Psoas muscle (tissue), 8 donors: ENCODE measurements around the gene COL5A1. TPM values are rescaled to one million over a fixed set of nuclear protein-coding genes. Genes with fewer than 3 reads are reported as not detected.

Experiments used
- ATAC-seq, 4 donors: fragments of 200-7000 bp; cut with Tn5 transposase; one replicate each; pipeline ENCODE4 v1.9.1; 2020; ENCODE audit warnings: moderate library complexity in 3 of 4, mild to moderate bottlenecking in 2 of 4
- DNase-seq, 2 donors: peaks; one replicate each; pipeline ENCODE4 v3.0.0-alpha.2; 2020
- H3K27ac ChIP-seq: fragments of 200-600 bp; one replicate; pipeline ENCODE4 v1.8.0; 2022
- H3K27me3 ChIP-seq, 3 donors: fragments of 200-600 bp in 1 of 3; one replicate each; pipeline versions ENCODE4 v1.6.1 to v1.8.0; 2013 to 2022; ENCODE audit warnings: low read length in 2 of 3, mild to moderate bottlenecking in 2 of 3, moderate library complexity in 1 of 3; ENCODE audit not compliant: insufficient read depth in 3 of 3
- H3K36me3 ChIP-seq, 2 donors: fragments of 200-600 bp in 1 of 2; one replicate each; pipeline versions ENCODE4 v1.6.1 to v1.8.0; 2013 to 2022; ENCODE audit warnings: low read depth in 1 of 2, mild to moderate bottlenecking in 1 of 2, moderate library complexity in 1 of 2; ENCODE audit not compliant: insufficient read depth in 1 of 2
- H3K4me1 ChIP-seq: fragments of 200-600 bp; one replicate; pipeline ENCODE4 v1.8.0; 2022
- H3K4me3 ChIP-seq: fragments of 200-600 bp; one replicate; pipeline ENCODE4 v1.8.0; 2022; ENCODE audit warnings: mild to moderate bottlenecking
- H3K9me3 ChIP-seq: fragments of 200-600 bp; one replicate; pipeline ENCODE4 v1.8.0; 2022
- WGBS, 3 donors: extraction: QIAGEN DNeasy Blood & Tissue Kit; methylation state at CpG; one replicate each; pipeline versions ENCODE4 v1.1.6 to v1.1.7; 2013; 5-methylcytosine and 5-hydroxymethylcytosine counted together
- intact Hi-C, 2 donors: fragments of 100-400 bp; cut with DNase I; formaldehyde crosslinking; loops; one replicate each; pipeline versions ENCODE4 v1.11.0 to v1.14.2; 2022
- polyA plus RNA-seq, 3 donors: library from polyadenylated mRNA; stranded (reverse); fragments of 200-250 nt; gene quantifications; one replicate each; pipeline ENCODE4 v1.2.3, GENCODE V29; 2013
- total RNA-seq, 4 donors: library from RNA; stranded (reverse); fragmentation: NEBNext Ultra II Directional in 2 of 4; extraction: Animal tissue kit (Norgen Biotek cat#: 25700) in 2 of 4; gene quantifications; one replicate each; pipeline versions ENCODE4 v1.2.1 to v1.2.4, GENCODE V29; 2021 to 2023
- TF ChIP-seq, protein P1 (sequence below): fragments of 200-600 bp; IDR thresholded peaks from one replicate; pipeline ENCODE4 v1.8.0; 2022; ENCODE audit warnings: antibody characterized with exemption
- donor health status: healthy with polysubstance abuse.
- donor health status: DM: no; HTN: no; CAD: no; lungs with moderate emphysema.
- donor health status: Bipolar disorder and iron deficiency.
- donor health status: healthy.
- donor health status: DM: yes; HTN: yes; CAD: no.
- donor health status: DM: no; HTN: no; CAD: no.
- donor health status: DM: no; HTN: no; CAD: no.
- donor health status: DM: yes; HTN: yes; CAD: no.

COL5A1 gene
- total and polyA plus RNA-seq, 7 donors, result 1.7 to 11.3 (median 3.4) TPM

DNA sequence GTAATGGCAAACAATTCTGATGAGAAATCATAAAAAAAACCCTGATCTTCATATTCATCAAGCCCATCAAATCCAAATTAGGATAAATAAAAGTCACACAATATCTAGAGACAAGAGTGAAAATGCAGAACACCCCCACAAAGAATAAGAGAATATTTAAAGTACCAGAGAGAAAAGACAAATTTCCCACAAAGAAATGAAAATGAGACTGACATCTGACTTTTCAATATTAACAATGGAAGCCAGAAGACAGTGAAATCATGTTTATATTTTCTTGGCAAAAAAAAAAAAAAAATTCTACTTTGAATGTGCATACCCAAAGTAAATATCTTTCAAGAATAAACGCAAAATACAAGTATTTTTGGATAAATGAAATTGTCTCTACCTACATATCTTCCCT, 28.9 kb upstream of the COL5A1 start:
- H3K27ac ChIP-seq, result no peak overlapping the region
- H3K9me3 ChIP-seq, result peaks cover 8% of the 10 kb centered on the region
- ATAC-seq (no peak), DNase-seq (no peak)
- no peaks in the 10 kb centered on the region for H3K36me3 ChIP-seq
- TF ChIP-seq, protein P1, sequence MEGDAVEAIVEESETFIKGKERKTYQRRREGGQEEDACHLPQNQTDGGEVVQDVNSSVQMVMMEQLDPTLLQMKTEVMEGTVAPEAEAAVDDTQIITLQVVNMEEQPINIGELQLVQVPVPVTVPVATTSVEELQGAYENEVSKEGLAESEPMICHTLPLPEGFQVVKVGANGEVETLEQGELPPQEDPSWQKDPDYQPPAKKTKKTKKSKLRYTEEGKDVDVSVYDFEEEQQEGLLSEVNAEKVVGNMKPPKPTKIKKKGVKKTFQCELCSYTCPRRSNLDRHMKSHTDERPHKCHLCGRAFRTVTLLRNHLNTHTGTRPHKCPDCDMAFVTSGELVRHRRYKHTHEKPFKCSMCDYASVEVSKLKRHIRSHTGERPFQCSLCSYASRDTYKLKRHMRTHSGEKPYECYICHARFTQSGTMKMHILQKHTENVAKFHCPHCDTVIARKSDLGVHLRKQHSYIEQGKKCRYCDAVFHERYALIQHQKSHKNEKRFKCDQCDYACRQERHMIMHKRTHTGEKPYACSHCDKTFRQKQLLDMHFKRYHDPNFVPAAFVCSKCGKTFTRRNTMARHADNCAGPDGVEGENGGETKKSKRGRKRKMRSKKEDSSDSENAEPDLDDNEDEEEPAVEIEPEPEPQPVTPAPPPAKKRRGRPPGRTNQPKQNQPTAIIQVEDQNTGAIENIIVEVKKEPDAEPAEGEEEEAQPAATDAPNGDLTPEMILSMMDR, result no peak
- no peak overlapping the region for H3K4me3 ChIP-seq
- intact Hi-C loops, result no loop called here
- 59 to 76% (median 68%) methylated on average over 1 of the region's 1 CpG for WGBS, 3 donors
- no peaks in the 10 kb centered on the region for H3K4me1 ChIP-seq
- peaks cover 1 to 44% (median 2%) of the 10 kb centered on the region in 3 donors for H3K27me3 ChIP-seq

DNA sequence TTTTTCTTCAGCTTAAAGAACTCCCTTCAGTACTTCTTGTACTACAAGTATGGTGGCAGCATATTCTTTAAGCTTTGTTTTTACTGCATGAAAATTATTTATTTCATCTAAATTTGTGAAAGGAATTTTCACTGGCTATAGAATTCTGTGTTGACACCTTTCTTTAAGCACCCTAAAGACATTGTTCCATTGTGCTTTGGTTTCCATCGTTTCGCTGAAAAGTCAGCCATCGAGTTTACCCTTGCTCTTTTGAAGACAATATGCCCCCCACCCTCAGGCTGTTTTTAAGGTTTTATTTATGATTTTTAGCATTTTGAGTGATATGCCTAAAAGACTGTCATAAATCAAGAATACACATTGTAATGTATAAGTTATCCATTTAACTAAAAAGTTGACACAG, 27.3 kb upstream of the COL5A1 start:
- TF ChIP-seq, protein P1, result no peak
- H3K27me3 ChIP-seq, result peaks cover 2 to 51% (median 3%) of the 10 kb centered on the region in 3 donors
- no peaks in the 10 kb centered on the region for H3K4me1 ChIP-seq
- DNase-seq (no peak), ATAC-seq (no peak)
- H3K36me3 ChIP-seq, result no peaks in the 10 kb centered on the region
- WGBS, 3 donors, result 95 to 97% (median 96%) methylated on average over 3 of the region's 3 CpGs
- H3K27ac ChIP-seq, result no peak overlapping the region
- intact Hi-C loops, result no loop called here
- no peak overlapping the region for H3K4me3 ChIP-seq
- H3K9me3 ChIP-seq, result peaks cover 8% of the 10 kb centered on the region

DNA sequence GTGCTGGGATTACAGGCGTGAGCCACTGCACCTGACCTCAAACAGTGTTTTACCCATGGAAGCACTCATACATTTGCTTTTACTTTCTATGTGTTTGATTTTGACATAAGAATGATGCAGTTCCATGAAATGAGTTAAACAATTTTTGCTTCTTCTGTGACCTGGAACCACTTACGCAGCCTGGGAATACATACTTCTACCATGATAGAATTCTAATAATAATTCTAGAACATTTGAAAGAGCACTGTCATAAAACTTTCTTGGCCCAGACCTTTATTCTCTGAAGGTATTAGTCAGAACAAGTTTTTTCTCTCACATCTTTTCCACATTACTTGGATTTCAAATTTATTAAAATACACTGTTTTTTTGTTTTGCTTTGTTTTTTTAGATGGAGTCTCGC, 25.3 kb upstream of the COL5A1 start:
- TF ChIP-seq, protein P1, result no peak
- WGBS, 3 donors, result 90 to 95% (median 95%) methylated on average over 3 of the region's 3 CpGs
- intact Hi-C loops, result no loop called here
- no peak for ATAC-seq
- no peak overlapping the region for H3K4me3 ChIP-seq
- peaks cover 8% of the 10 kb centered on the region for H3K9me3 ChIP-seq
- no peaks in the 10 kb centered on the region for H3K4me1 ChIP-seq
- no peak for DNase-seq
- H3K27me3 ChIP-seq, result peaks cover 2 to 46% (median 5%) of the 10 kb centered on the region in 3 donors
- no peak overlapping the region for H3K27ac ChIP-seq
- H3K36me3 ChIP-seq, result no peaks in the 10 kb centered on the region

DNA sequence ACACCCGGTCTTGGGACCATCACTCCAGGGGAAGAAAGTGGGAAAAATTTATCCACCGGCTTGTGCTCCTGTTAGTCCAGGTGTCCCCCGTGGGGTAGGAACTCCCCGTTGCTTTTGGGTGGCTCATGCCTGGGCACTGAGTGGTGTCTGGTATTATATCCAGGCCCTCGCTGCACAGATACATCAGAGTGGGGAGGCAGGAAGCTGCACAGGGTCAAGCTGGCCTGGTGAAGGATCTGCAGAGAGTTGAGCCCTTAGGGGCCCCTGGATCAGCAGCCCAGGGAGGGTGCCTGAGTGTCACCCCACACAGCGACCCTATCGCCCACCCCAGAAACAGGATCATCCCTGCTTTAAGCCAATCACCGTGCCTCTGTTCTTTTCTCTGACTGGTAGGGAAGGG, 24.4 kb upstream of the COL5A1 start:
- Histone ChIP-seq H3K27me3 (peaks cover 2 to 45% (median 5%) of the 10 kb centered on the region in 3 donors), H3K27ac (no peak overlapping the region), H3K4me1 (no peaks in the 10 kb centered on the region), H3K9me3 (peaks cover 6% of the 10 kb centered on the region), H3K36me3 (no peaks in the 10 kb centered on the region), H3K4me3 (no peak overlapping the region)
- DNase-seq, result no peak
- ATAC-seq, result no peak
- WGBS, 3 donors, result 86 to 89% (median 87%) methylated on average over 8 of the region's 8 CpGs
- TF ChIP-seq, protein P1, result no peak
- intact Hi-C loops, result no loop called here

GRCh38 chr9:134617836-134618162, 23.8 kb upstream of the COL5A1 start:
- Histone ChIP-seq H3K4me1 (no peaks in the 10 kb centered on the region), H3K4me3 (no peak overlapping the region), H3K36me3 (no peaks in the 10 kb centered on the region), H3K9me3 (peaks cover under 1% of the 10 kb centered on the region), H3K27me3 (peaks cover 2 to 41% (median 5%) of the 10 kb centered on the region in 3 donors), H3K27ac (no peak overlapping the region)
- ATAC-seq (no peak), DNase-seq (no peak)
- 52 to 57% (median 54%) methylated on average over 8 of the region's 8 CpGs for WGBS, 3 donors
- TF ChIP-seq, protein P1, result no peak
- intact Hi-C loops, result no loop called here
